Colonic mucosa (tissue), 4 donors: ENCODE data around the gene RRM2. TPM values are rescaled to one million over a fixed set of nuclear protein-coding genes. Genes with fewer than 3 reads are reported as not detected.
A peak's percentile ranks its signal among the peaks of the same experiment; 100 is the strongest.

ENCODE experiments used
- DNase-seq: peaks from one replicate; pipeline ENCODE4 v3.0.0-alpha.2; 2020
- H3K27ac ChIP-seq: fragments of 200-600 bp; one replicate; pipeline ENCODE4 v1.8.0; 2021
- H3K27me3 ChIP-seq: fragments of 200-600 bp; one replicate; pipeline ENCODE4 v1.8.0; 2021
- H3K36me3 ChIP-seq: fragments of 200-600 bp; one replicate; pipeline ENCODE4 v1.8.0; 2021
- H3K4me1 ChIP-seq: fragments of 200-600 bp; one replicate; pipeline ENCODE4 v1.8.0; 2021; ENCODE audit warnings: mild to moderate bottlenecking
- H3K4me3 ChIP-seq: fragments of 200-600 bp; one replicate; pipeline ENCODE4 v1.8.0; 2021
- H3K9ac ChIP-seq, 2 donors: one replicate each; pipeline ENCODE4 v1.7.0; 2013; ENCODE audit warnings: control low read depth in 2 of 2, low read depth in 2 of 2, low read length in 2 of 2
- H3K9me3 ChIP-seq: fragments of 200-600 bp; one replicate; pipeline ENCODE4 v1.8.0; 2021
- intact Hi-C: fragments of 100-400 bp; cut with DNase I; formaldehyde crosslinking; loops from one replicate; pipeline ENCODE4 v1.14.1; 2022
- total RNA-seq, 2 donors: library from RNA; stranded (reverse); fragmentation: NEBNext Ultra II Directional in 1 of 2; extraction: Animal tissue kit (Norgen Biotek cat#: 25700) in 1 of 2; gene quantifications; one replicate each; pipeline ENCODE4 v1.2.1, GENCODE V29; 2021
- TF ChIP-seq, protein P1 (sequence below): fragments of 200-600 bp; IDR thresholded peaks from one replicate; pipeline ENCODE4 v1.8.0; 2022; ENCODE audit warnings: antibody characterized with exemption, mild to moderate bottlenecking
- donor health status: healthy.
- donor health status: DM: no; HTN: no; CAD: no.
- donor health status: DM: no; HTN: no; CAD: no.

RRM2 gene
- total RNA-seq, 2 donors from 2014 or later, result 54.3 to 216 TPM

DNA sequence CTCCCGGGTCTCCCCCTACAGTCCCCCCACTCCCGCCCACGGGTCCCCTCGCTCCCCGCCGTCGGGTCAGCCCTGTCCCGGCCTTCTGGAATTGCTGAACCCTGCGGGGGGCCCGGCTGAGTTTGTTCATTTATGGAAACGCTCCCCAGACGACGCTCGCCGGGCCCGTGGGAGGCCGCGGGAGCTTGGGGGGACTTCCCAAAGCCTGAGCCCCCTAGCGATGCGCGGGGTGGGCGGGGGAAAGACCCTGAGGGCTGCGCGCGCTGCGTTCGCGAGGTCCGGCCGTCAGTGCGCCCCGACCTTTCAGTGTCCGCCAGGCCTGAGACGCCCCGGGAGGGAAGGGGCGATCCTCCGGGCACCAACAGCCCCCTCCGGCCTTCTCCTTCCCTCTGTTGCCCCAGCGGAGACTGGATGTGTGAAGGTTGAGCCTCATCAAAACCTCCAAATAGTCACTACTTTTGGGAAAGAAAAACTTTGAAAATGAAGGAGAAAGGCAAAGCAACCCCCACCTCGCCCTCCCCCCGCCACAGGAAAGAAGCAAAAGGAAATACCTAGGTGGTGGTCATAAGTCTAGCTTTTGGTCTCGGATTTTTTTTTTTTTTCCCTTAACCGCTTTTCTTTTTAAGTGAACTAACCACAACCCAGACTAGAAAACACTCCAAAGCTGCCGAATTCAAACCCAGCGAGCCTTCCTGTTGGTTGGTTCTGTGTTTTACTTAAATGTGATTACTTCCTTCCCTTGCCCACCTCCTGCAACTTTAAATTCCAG is 41.8 kb upstream of the RRM2 start:
- TF ChIP-seq, protein P1, sequence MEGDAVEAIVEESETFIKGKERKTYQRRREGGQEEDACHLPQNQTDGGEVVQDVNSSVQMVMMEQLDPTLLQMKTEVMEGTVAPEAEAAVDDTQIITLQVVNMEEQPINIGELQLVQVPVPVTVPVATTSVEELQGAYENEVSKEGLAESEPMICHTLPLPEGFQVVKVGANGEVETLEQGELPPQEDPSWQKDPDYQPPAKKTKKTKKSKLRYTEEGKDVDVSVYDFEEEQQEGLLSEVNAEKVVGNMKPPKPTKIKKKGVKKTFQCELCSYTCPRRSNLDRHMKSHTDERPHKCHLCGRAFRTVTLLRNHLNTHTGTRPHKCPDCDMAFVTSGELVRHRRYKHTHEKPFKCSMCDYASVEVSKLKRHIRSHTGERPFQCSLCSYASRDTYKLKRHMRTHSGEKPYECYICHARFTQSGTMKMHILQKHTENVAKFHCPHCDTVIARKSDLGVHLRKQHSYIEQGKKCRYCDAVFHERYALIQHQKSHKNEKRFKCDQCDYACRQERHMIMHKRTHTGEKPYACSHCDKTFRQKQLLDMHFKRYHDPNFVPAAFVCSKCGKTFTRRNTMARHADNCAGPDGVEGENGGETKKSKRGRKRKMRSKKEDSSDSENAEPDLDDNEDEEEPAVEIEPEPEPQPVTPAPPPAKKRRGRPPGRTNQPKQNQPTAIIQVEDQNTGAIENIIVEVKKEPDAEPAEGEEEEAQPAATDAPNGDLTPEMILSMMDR, result no peak
- peaks cover 40% of the 10 kb centered on the region for H3K27me3 ChIP-seq
- intact Hi-C loops, result no loop called here
- no peaks in the 10 kb centered on the region for H3K9me3 ChIP-seq
- H3K27ac ChIP-seq, result no peak overlapping the region
- DNase-seq, result no peak
- peak overlapping the region in 1 of 2 donors; percentile 7 for H3K9ac ChIP-seq
- H3K36me3 ChIP-seq, result no peaks in the 10 kb centered on the region
- peak overlapping the region; percentile 35 for H3K4me3 ChIP-seq
- H3K4me1 ChIP-seq, result peaks cover 5% of the 10 kb centered on the region

DNA sequence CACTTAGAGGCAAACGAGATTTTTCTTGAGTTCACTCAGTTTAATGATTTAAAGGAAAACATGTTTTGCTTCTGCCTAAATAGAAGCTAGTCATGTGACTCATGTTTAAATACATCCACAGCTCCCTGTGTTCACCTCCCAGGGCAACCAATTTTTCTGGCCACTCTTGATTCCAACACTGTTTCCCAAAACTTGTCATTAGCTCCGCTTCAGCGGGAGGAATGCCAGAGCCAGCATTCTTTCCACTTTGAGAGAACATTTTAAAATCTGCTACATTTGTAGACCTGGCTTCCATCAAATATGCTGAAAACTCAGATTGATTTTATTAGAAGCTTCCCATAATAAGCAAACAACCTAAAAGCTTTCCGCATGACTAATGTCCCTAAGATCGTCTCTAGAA is 39.5 kb upstream of the RRM2 start:
- no peak for DNase-seq
- intact Hi-C loops, result no loop called here
- Histone ChIP-seq H3K27me3 (peaks cover 38% of the 10 kb centered on the region), H3K4me3 (no peak overlapping the region), H3K9ac (no peak overlapping the region), H3K36me3 (no peaks in the 10 kb centered on the region), H3K27ac (no peak overlapping the region), H3K4me1 (peaks cover 5% of the 10 kb centered on the region), H3K9me3 (no peaks in the 10 kb centered on the region)
- TF ChIP-seq, protein P1, result no peak

DNA sequence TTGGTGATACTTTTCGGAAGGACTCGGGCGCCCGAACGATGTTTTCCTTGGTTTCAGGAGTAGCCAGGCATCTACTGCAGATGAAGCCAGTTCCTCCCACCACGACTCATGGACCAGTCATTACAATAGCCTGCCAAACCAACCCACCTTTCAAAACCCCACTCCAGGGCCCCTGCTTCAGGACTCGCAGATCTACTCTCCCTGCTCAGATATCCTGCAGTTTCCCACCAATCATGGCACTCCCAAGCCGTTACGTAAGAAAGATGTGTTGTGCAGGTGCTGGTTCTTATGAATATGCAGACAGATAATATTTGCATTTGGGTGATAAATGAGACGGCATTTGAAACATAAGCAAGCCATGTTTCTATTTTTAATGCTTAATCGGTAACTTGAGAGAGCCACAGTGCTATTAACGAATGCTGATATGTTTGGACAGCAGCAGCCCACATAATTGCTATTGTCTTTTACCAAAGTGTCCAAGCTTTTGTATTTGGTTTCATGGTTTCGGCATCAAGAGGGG is 38.8 kb upstream of the RRM2 start:
- H3K4me3 ChIP-seq, result no peak overlapping the region
- H3K4me1 ChIP-seq, result peaks cover 5% of the 10 kb centered on the region
- peaks cover 31% of the 10 kb centered on the region for H3K27me3 ChIP-seq
- TF ChIP-seq, protein P1, result no peak
- no peak overlapping the region for H3K27ac ChIP-seq
- H3K36me3 ChIP-seq, result no peaks in the 10 kb centered on the region
- intact Hi-C loops, result no loop called here
- no peak overlapping the region for H3K9ac ChIP-seq
- DNase-seq, result no peak
- no peaks in the 10 kb centered on the region for H3K9me3 ChIP-seq

DNA sequence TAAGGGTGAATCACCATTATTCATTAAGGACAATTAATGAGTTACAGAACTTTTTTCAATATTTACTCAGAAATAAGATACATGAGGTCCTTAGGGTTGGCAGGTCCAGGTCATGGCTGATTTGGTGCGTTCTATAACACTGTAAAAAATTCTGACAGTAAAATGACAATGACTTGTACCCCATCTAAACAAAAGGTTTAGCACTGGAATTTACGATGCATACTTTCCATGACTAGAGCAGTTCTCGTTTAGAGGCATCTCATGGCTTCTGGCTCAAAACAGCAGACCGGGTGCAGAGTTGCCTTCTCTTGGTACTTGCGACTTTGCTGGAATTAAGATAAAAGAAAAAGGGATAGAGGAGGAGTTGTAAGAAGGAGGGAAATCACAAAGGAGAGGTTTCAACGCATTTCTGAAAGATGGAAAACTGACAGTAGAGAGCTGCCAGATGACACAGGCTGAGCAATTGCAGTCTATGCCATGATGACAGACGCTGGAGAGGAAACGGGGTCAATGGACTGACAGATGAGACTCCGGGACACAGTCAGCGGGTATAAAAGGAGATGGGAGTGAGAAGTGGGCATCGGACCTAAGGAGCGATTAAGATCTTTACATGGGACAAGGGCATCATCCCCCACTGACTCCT is 38.2 kb upstream of the RRM2 start:
- intact Hi-C loops, result no loop called here
- no peak for DNase-seq
- Histone ChIP-seq H3K4me1 (peaks cover 5% of the 10 kb centered on the region), H3K9ac (no peak overlapping the region), H3K4me3 (no peak overlapping the region), H3K27ac (no peak overlapping the region), H3K36me3 (no peaks in the 10 kb centered on the region), H3K27me3 (peaks cover 25% of the 10 kb centered on the region), H3K9me3 (no peaks in the 10 kb centered on the region)
- TF ChIP-seq, protein P1, result no peak

DNA sequence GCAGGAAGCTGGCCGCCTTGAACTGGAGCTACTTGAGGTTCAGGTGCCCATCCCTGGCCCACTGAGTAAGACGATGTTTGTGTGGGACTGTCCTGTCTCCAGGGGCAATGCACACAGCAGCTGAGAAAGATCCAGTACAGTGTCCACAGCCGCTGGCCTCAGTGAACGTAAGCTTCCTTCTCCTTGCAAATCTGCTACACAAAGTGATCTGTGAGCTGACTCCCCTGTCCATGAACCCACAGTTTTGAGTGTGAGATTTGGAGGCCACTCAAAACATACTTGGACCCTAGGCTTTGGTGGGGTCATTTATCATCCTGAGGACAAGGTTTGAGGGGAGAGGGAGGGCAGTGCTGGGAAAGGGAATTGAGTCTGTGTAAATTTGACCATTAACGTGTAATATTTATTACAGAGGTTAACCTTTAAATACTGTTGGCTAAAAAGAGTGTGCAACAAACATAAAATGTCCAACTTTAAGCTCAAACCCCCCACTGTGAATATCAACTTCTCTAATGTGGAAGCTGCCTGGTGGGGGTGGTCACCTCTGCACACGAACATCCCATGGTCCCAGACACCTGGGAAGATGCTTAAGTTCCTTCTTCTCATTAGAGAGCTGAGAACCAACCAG is 37.4 kb upstream of the RRM2 start:
- peaks cover 22% of the 10 kb centered on the region for H3K27me3 ChIP-seq
- no peak overlapping the region for H3K9ac ChIP-seq
- intact Hi-C loops, result no loop called here
- H3K4me1 ChIP-seq, result peaks cover 5% of the 10 kb centered on the region
- H3K36me3 ChIP-seq, result no peaks in the 10 kb centered on the region
- no peak for DNase-seq
- H3K4me3 ChIP-seq, result no peak overlapping the region
- no peaks in the 10 kb centered on the region for H3K9me3 ChIP-seq
- no peak overlapping the region for H3K27ac ChIP-seq
- TF ChIP-seq, protein P1, result no peak
